BJ (cell line): ENCODE measurements around the gene SPATA2. TPM values are rescaled to one million over a fixed set of nuclear protein-coding genes. Genes with fewer than 3 reads are reported as not detected.
A peak's percentile ranks its signal among the peaks of the same experiment; 100 is the strongest.

Experiments used
- CTCF ChIA-PET: fragments of 350-600 bp; formaldehyde crosslinking; extraction: SDS; loops from one replicate; lab custom pipeline; 2021; ENCODE audit warnings: antibody characterized with exemption, inconsistent platforms; lab: Yijun Ruan, JAX
- POLR2A ChIA-PET: fragments of 300-600 bp; sonication (Branson Sonifier 250); formaldehyde crosslinking; extraction: SDS; loops from one replicate; lab custom pipeline; 2021; ENCODE audit warnings: antibody characterized with exemption; lab: Charles Lee
- DNase-seq: peaks from one replicate; pipeline ENCODE4 v3.0.0-alpha.2; 2011; ENCODE audit warnings: low read depth
- H3K27me3 ChIP-seq: 2 replicates; pipeline ENCODE4 v1.6.0; 2011; ENCODE audit warnings: low read length; ENCODE audit not compliant: control insufficient read depth, insufficient read depth
- H3K36me3 ChIP-seq: 2 replicates; pipeline ENCODE4 v1.5.1; 2011; ENCODE audit warnings: low read length; ENCODE audit not compliant: control insufficient read depth, insufficient read depth
- H3K4me3 ChIP-seq: 2 replicates; pipeline ENCODE4 v1.5.1; 2011; ENCODE audit warnings: low read depth, mild to moderate bottlenecking, control low read depth, low read length
- polyA plus RNA-seq: library from polyadenylated mRNA; depleted of rRNA; stranded (reverse); fragments of >200 nt; gene quantifications from 2 replicates; pipeline ENCODE4 v1.2.3, GENCODE V29; 2011
- TF ChIP-seq, protein P1 (sequence below): IDR thresholded peaks from 2 replicates; pipeline ENCODE4 v1.5.1; 2011; ENCODE audit warnings: low read depth, mild to moderate bottlenecking, control low read depth, inconsistent platforms, low read length, moderate library complexity; ENCODE audit not compliant: insufficient read depth

SPATA2 gene
- polyA plus RNA-seq, 1 experiment: 5.7 TPM

DNA sequence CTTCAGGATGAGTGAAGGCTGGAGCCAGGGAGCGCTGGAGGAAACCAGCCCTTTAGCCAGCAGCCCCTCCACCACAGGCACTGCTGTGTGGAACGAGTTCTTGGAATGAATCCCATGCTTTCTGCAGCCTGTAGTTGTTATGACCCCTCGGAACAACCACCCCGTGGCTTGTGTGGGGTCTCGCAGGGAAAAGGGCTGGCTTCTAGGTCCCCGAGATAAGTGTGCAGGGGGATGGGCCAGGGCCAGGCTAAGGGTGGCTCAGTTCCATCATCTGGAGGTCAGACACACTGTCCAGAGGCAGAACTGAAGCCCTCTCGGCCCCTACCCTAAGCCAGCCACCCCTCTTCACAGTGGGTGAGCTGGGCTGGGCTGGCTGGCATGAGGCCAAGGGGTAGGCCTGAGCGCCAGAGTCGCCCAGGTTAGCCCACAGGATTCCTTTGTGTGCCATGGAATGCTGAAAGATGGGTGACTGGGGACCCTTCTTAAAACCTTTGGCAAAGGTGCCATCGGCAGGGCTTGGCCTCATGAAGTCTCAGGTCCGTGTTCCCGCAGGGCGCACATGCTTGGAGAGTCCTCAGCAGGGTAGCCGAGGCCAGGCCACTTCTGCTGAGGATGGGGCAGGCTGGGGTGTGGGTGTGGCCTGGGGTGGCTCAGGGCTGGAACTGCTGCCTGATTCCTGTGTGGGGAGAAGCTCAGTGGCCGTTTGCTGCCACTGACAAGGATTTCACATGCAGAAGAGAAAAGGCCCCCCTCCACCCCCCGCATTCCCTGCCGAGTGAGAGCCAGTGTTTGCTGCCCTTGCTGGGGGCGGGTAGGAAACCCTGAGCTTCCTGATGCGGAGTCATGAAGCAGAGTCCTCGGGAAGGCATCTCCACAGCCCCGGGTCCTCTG is 24.6 kb downstream of the SPATA2 start:
- ChIA-PET CTCF (interaction anchor here (2.3 to 7.9 kb wide), 3 partner anchors 19 to 280 kb away, joined by 5 to 100 read pairs (median 22); no protein-coding TSS in a partner anchor), POLR2A (no interaction called here)
- H3K27me3 ChIP-seq: no peaks in the 10 kb centered on the region
- H3K36me3 ChIP-seq: peaks cover 3% of the 10 kb centered on the region
- H3K4me3 ChIP-seq: no peak overlapping the region
- TF ChIP-seq, protein P1, sequence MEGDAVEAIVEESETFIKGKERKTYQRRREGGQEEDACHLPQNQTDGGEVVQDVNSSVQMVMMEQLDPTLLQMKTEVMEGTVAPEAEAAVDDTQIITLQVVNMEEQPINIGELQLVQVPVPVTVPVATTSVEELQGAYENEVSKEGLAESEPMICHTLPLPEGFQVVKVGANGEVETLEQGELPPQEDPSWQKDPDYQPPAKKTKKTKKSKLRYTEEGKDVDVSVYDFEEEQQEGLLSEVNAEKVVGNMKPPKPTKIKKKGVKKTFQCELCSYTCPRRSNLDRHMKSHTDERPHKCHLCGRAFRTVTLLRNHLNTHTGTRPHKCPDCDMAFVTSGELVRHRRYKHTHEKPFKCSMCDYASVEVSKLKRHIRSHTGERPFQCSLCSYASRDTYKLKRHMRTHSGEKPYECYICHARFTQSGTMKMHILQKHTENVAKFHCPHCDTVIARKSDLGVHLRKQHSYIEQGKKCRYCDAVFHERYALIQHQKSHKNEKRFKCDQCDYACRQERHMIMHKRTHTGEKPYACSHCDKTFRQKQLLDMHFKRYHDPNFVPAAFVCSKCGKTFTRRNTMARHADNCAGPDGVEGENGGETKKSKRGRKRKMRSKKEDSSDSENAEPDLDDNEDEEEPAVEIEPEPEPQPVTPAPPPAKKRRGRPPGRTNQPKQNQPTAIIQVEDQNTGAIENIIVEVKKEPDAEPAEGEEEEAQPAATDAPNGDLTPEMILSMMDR: no peak
- DNase-seq: no peak

GRCh38 chr20:49889935-49890333 is 25.4 kb downstream of the SPATA2 start:
- H3K4me3 ChIP-seq: no peak overlapping the region
- DNase-seq: no peak
- CTCF ChIA-PET: interaction anchor here (0.6 to 7.9 kb wide), 9 partner anchors 10 to 935 kb away, joined by 3 to 100 read pairs (median 18); no protein-coding TSS in a partner anchor
- POLR2A ChIA-PET: no interaction called here
- TF ChIP-seq, protein P1: no peak
- H3K36me3 ChIP-seq: peaks cover 3% of the 10 kb centered on the region
- no peaks in the 10 kb centered on the region for H3K27me3 ChIP-seq

GRCh38 chr20:49889001-49889934 is 26.1 kb downstream of the SPATA2 start:
- H3K4me3 ChIP-seq: no peak overlapping the region
- H3K36me3 ChIP-seq: peaks cover 4% of the 10 kb centered on the region
- H3K27me3 ChIP-seq: no peaks in the 10 kb centered on the region
- DNase-seq: no peak
- TF ChIP-seq, protein P1: no peak
- ChIA-PET POLR2A (no interaction called here), CTCF (interaction anchor here (0.6 to 7.9 kb wide), 19 partner anchors 7 to 934 kb away, joined by 3 to 100 read pairs (median 4); no protein-coding TSS in a partner anchor)

DNA sequence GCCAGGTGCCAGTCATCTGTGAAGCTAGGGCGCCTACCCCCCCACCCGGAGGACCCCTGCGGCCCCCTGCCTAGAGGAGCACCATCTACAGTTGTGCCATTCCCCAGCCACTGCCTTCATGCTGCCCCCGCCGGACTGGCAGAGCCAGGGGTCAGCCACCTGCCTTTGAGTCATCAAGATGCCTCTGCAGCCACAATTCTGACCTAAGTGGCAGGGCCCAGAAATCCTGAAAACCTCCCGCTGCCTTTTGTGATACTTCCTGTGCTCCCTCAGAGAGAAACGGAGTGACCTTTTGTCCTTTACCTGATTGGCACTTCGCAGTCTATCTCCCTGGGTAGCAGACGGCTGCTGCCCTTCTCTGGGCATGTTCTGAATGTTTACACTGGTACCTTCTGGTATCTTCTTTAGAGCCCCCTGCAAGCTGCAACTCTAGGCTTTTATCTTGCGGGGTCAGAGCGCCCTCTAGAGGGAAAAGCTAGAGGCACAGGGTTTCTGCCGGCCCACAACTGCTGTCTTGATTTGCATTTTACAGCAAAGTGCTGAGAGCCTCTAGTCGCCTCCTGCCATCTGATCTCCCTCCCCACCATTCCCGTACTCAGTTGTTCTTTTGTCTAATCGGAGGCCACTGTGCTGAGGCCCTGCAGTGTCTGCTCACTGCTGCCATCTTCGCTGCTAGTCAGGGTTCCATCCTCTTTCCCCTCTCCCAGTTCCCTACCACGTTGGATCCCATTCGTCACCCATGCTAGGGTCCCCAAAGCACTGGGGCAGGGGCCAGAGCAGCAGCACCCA is 26.9 kb downstream of the SPATA2 start:
- no peak for DNase-seq
- TF ChIP-seq, protein P1: peak; percentile 92
- Histone ChIP-seq H3K4me3 (no peak overlapping the region), H3K27me3 (no peaks in the 10 kb centered on the region), H3K36me3 (peaks cover 8% of the 10 kb centered on the region)
- CTCF ChIA-PET: interaction anchor here (0.6 to 7.9 kb wide), 21 partner anchors 8 to 856 kb away, joined by 3 to 100 read pairs (median 4); no protein-coding TSS in a partner anchor
- POLR2A ChIA-PET: no interaction called here
